NCI-H2107 (cell line): ENCODE results near the gene PDE3A.
"Not testable (repeated sequence)": the region's sequence is repeated elsewhere in the genome, so short reads cannot be mapped to it uniquely, and the experiment has no call there.

Experiments used
- DNase-seq: peaks from one replicate; lab custom pipeline; 2025; lab: John Stamatoyannopoulos, UW

The PDE3A gene

GRCh38 chr12:20374795-20375194 is 6.5 kb downstream of the PDE3A start:
- DNase-seq, result no peak

- DNase-seq, result no peak
Measured at GRCh38 chr12:20375560-20375959, 7.2 kb downstream of the PDE3A start.

GRCh38 chr12:20376984-20377383 is 8.6 kb downstream of the PDE3A start:
- no peak for DNase-seq

- no peak for DNase-seq
Measured at GRCh38 chr12:20377750-20378149, 9.4 kb downstream of the PDE3A start.

GRCh38 chr12:20382117-20382516 is 13.8 kb downstream of the PDE3A start:
- no peak for DNase-seq

- DNase-seq, result no peak
Measured at GRCh38 chr12:20383612-20384011, 15.3 kb downstream of the PDE3A start.

GRCh38 chr12:20384836-20385235 is 16.5 kb downstream of the PDE3A start:
- DNase-seq, result not testable (repeated sequence)

GRCh38 chr12:20390846-20391245 is 22.5 kb downstream of the PDE3A start:
- DNase-seq, result no peak

GRCh38 chr12:20392339-20392738 is 24.0 kb downstream of the PDE3A start:
- DNase-seq, result no peak

GRCh38 chr12:20393707-20394106 is 25.4 kb downstream of the PDE3A start:
- no peak for DNase-seq

- no peak for DNase-seq
Measured at GRCh38 chr12:20395791-20396550, 27.6 kb downstream of the PDE3A start.

- no peak for DNase-seq
Measured at GRCh38 chr12:20398686-20399085, 30.3 kb downstream of the PDE3A start.

- DNase-seq, result no peak
Measured at GRCh38 chr12:20400003-20400402, 31.7 kb downstream of the PDE3A start.

GRCh38 chr12:20403230-20403629 is 34.9 kb downstream of the PDE3A start:
- no peak for DNase-seq

GRCh38 chr12:20404576-20405346 is 36.4 kb downstream of the PDE3A start:
- DNase-seq, result no peak

GRCh38 chr12:20409607-20410377 is 41.5 kb downstream of the PDE3A start:
- no peak for DNase-seq

- DNase-seq, result no peak
Measured at GRCh38 chr12:20410734-20411133, 42.4 kb downstream of the PDE3A start.

- DNase-seq, result no peak
Measured at GRCh38 chr12:20411345-20411744, 43.0 kb downstream of the PDE3A start.

GRCh38 chr12:20415028-20415427 is 46.7 kb downstream of the PDE3A start:
- no peak for DNase-seq

GRCh38 chr12:20415641-20416040 is 47.3 kb downstream of the PDE3A start:
- no peak for DNase-seq

GRCh38 chr12:20420557-20420956 is 52.2 kb downstream of the PDE3A start:
- no peak for DNase-seq

GRCh38 chr12:20421421-20421820 is 53.1 kb downstream of the PDE3A start:
- no peak for DNase-seq

- DNase-seq, result no peak
Measured at GRCh38 chr12:20423557-20423956, 55.2 kb downstream of the PDE3A start.
